Adrenal gland (tissue), 5 donors: Measurements from ENCODE around the gene TANC1.

ENCODE experiments used
- CTCF ChIP-seq, 6 experiments: fragments of 450-650 bp in 4 of 6; fragments of 200-600 bp in 2 of 6; sonication (generic) in 1 of 6; IDR thresholded peaks; 1 replicate in 5 of 6; 2 replicates in 1 of 6; pipeline versions ENCODE4 v1.5.1 to v1.8.0; 2016 to 2021; ENCODE audit warnings: antibody characterized with exemption in 6 of 6, mild to moderate bottlenecking in 2 of 6, moderate library complexity in 1 of 6
- POLR2A ChIP-seq, 2 donors: fragments of 450-650 bp; IDR thresholded peaks; one replicate each; pipeline ENCODE4 v1.6.1; 2017; ENCODE audit warnings: antibody characterized with exemption in 2 of 2, mild to moderate bottlenecking in 2 of 2, moderate library complexity in 1 of 2
- donor health status: DM: no; HTN: no; CAD: no.

GRCh38 chr2:159082119-159082518, 113.7 kb downstream of the TANC1 start:
- TF ChIP-seq CTCF (IDR thresholded peaks at IDR 0.05) (no peak), POLR2A (IDR thresholded peaks at IDR 0.05) (no peak)
